Testis (tissue), 3 donors: ENCODE measurements around the gene CAMKMT. TPM values are rescaled to one million over a fixed set of nuclear protein-coding genes. Genes with fewer than 3 reads are reported as not detected.

Source experiments
- DNase-seq: peaks from one replicate; pipeline ENCODE4 v3.0.0-alpha.2; 2019
- H3K27ac ChIP-seq, 2 donors: fragments of 200-600 bp; sonication (generic); one replicate each; pipeline ENCODE4 v1.5.1; 2019
- H3K27me3 ChIP-seq: fragments of 200-600 bp; sonication (generic); one replicate; pipeline ENCODE4 v1.5.1; 2019
- H3K36me3 ChIP-seq: fragments of 200-600 bp; sonication (generic); one replicate; pipeline ENCODE4 v1.5.1; 2017; ENCODE audit warnings: low read depth; ENCODE audit errors: missing control alignments
- H3K4me1 ChIP-seq: fragments of 200-600 bp; sonication (generic); one replicate; pipeline ENCODE4 v1.5.1; 2019
- H3K4me3 ChIP-seq, 2 donors: fragments of 200-600 bp; sonication (generic); one replicate each; pipeline ENCODE4 v1.5.1; 2017 to 2019
- H3K9me3 ChIP-seq: fragments of 200-600 bp; sonication (generic); one replicate; pipeline ENCODE4 v1.5.1; 2017
- CTCF ChIP-seq, 3 experiments: fragments of 450-650 bp in 2 of 3; fragments of 200-600 bp in 1 of 3; sonication (generic) in 1 of 3; IDR thresholded peaks; one replicate each; pipeline ENCODE4 v1.5.1; 2016 to 2019; ENCODE audit warnings: antibody characterized with exemption in 3 of 3, mild to moderate bottlenecking in 2 of 3, moderate library complexity in 1 of 3
- POLR2A ChIP-seq: fragments of 450-650 bp; IDR thresholded peaks from one replicate; pipeline ENCODE4 v1.6.1; 2017; ENCODE audit warnings: antibody characterized with exemption, mild to moderate bottlenecking, moderate library complexity
- WGBS, 2 donors: methylation state at CpG; one replicate each; pipeline ENCODE4 v1.1.5; 2018; 5-methylcytosine and 5-hydroxymethylcytosine counted together
- intact Hi-C: fragments of 100-400 bp; cut with DNase I; formaldehyde crosslinking; loops from one replicate; pipeline ENCODE4 v1.15.1; 2023; ENCODE audit warnings: low total_unique reads
- polyA plus RNA-seq: library from polyadenylated mRNA; stranded (reverse); fragments of 350-450 nt; fragmentation: Illumina TruSeq; extraction: RNeasy Lipid Tissue Mini Kit (QIAGEN cat#74804); gene quantifications from one replicate; pipeline ENCODE4 v1.2.3, GENCODE V29; 2014; ENCODE audit warnings: low read depth, low replicate concordance; ENCODE audit not compliant: insufficient read depth
- total RNA-seq, 2 donors: library from RNA; depleted of rRNA; stranded (reverse); fragments of >200 nt; gene quantifications; one replicate each; pipeline ENCODE4 v1.2.3, GENCODE V29; 2016

Gene CAMKMT
- total and polyA plus RNA-seq, 3 donors from 2014 or later = 15.9 to 21.2 (median 18.5) TPM

- Histone ChIP-seq H3K4me3 (no peak overlapping the region), H3K9me3 (no peaks in the 10 kb centered on the region), H3K27ac (no peak overlapping the region), H3K4me1 (no peaks in the 10 kb centered on the region), H3K36me3 (no peaks in the 10 kb centered on the region), H3K27me3 (no peaks in the 10 kb centered on the region)
- no peak for DNase-seq
- 94 to 97% methylated on average over 3 of the region's 3 CpGs for WGBS, 2 donors
- TF ChIP-seq POLR2A = no peak
- intact Hi-C loops = loop anchor here (10.0 kb wide), 1 partner anchor 467 kb away; the partner anchor contains the start of gene SIX3
Observed at GRCh38 chr2:44477657-44478414, 116.1 kb downstream of the CAMKMT start.

- intact Hi-C loops = loop anchor here (10.0 kb wide), 1 partner anchor 465 kb away; the partner anchor contains the start of gene SIX3
Observed at GRCh38 chr2:44479127-44479887, 117.6 kb downstream of the CAMKMT start.

GRCh38 chr2:44480068-44480467, 118.3 kb downstream of the CAMKMT start:
- H3K9me3 ChIP-seq = no peaks in the 10 kb centered on the region
- no peaks in the 10 kb centered on the region for H3K4me1 ChIP-seq
- intact Hi-C loops = no loop called here
- no peak for DNase-seq
- no peaks in the 10 kb centered on the region for H3K36me3 ChIP-seq
- H3K4me3 ChIP-seq = no peak overlapping the region
- WGBS, 2 donors = 85 to 86% methylated on average over 2 of the region's 2 CpGs
- no peak overlapping the region for H3K27ac ChIP-seq
- no peaks in the 10 kb centered on the region for H3K27me3 ChIP-seq
- TF ChIP-seq POLR2A (no peak), CTCF (IDR thresholded peaks at IDR 0.05) (no peak)

More at GRCh38 chr2:44479127-44479887, 117.6 kb downstream of the CAMKMT start:
- H3K4me1 ChIP-seq = no peaks in the 10 kb centered on the region
- WGBS, 2 donors = 18 to 21% methylated on average over 5 of the region's 5 CpGs
- H3K4me3 ChIP-seq = no peak overlapping the region
- H3K36me3 ChIP-seq = no peaks in the 10 kb centered on the region
- no peaks in the 10 kb centered on the region for H3K9me3 ChIP-seq
- no peak overlapping the region for H3K27ac ChIP-seq
- peak; percentile 62 for DNase-seq
- H3K27me3 ChIP-seq = no peaks in the 10 kb centered on the region
- TF ChIP-seq CTCF (IDR thresholded peaks at IDR 0.05) = peak; percentile 93 to 99 (median 94)
- no peak for TF ChIP-seq POLR2A

GRCh38 chr2:44487052-44487451, 125.3 kb downstream of the CAMKMT start:
- H3K27ac ChIP-seq = no peak overlapping the region
- no peaks in the 10 kb centered on the region for H3K4me1 ChIP-seq
- DNase-seq = no peak
- no peaks in the 10 kb centered on the region for H3K9me3 ChIP-seq
- WGBS, 2 donors = 90 to 94% methylated on average over 1 of the region's 1 CpG
- intact Hi-C loops = no loop called here
- no peak overlapping the region for H3K4me3 ChIP-seq
- no peaks in the 10 kb centered on the region for H3K36me3 ChIP-seq
- TF ChIP-seq CTCF (IDR thresholded peaks at IDR 0.05) (no peak), POLR2A (no peak)
- H3K27me3 ChIP-seq = no peaks in the 10 kb centered on the region

- Histone ChIP-seq H3K9me3 (no peaks in the 10 kb centered on the region), H3K27me3 (no peaks in the 10 kb centered on the region), H3K36me3 (no peaks in the 10 kb centered on the region), H3K4me3 (no peak overlapping the region), H3K27ac (no peak overlapping the region), H3K4me1 (no peaks in the 10 kb centered on the region)
- no peak for TF ChIP-seq POLR2A
- no peak for TF ChIP-seq CTCF (IDR thresholded peaks at IDR 0.05)
- WGBS, 2 donors = 93 to 96% methylated on average over 3 of the region's 3 CpGs
- no peak for DNase-seq
- intact Hi-C loops = no loop called here
Observed at GRCh38 chr2:44490726-44491125, 129.0 kb downstream of the CAMKMT start.
